ENCODE data around the gene ASZ1. TPM values are rescaled to one million over a fixed set of nuclear protein-coding genes. Genes with fewer than 3 reads are reported as not detected.

The ASZ1 gene, protein sequence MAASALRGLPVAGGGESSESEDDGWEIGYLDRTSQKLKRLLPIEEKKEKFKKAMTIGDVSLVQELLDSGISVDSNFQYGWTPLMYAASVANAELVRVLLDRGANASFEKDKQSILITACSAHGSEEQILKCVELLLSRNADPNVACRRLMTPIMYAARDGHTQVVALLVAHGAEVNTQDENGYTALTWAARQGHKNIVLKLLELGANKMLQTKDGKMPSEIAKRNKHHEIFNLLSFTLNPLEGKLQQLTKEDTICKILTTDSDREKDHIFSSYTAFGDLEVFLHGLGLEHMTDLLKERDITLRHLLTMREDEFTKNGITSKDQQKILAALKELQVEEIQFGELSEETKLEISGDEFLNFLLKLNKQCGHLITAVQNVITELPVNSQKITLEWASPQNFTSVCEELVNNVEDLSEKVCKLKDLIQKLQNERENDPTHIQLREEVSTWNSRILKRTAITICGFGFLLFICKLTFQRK
- total RNA-seq: 10 to 100 TPM; 18.1 to 27.6 TPM
- polyA plus RNA-seq (ENCODE audit: insufficient read depth, low read depth, low replicate concordance): 18.4 TPM
- long read RNA-seq, donor 1, partial matches to known transcripts: 0 of 2 reads
- long read RNA-seq, donor 1, other reads (novel, unspliced or antisense): 0 of 2 reads
- long read RNA-seq, donor 2: 0 reads

GRCh38 chr7:117427258-117427701 is at the start of gene ASZ1:
Gene ASZ1, minus strand, starts transcription at chr7:117427493. Its CDS starts 33 bp downstream, at chr7:117427460.
- WGBS, 2 donors: 67 to 72% methylated on average over 36 to 41 of the region's 41 CpGs
- peak within 1 kb of the TSS; percentile 29 to 42 for H3K4me3 ChIP-seq
- no peaks in the 10 kb centered on the region for H3K36me3 ChIP-seq (ENCODE audit: low read depth, missing control alignments)
- TF ChIP-seq POLR2A (IDR thresholded peaks at IDR 0.05) (no peak), CTCF (IDR thresholded peaks at IDR 0.05) (no peak)
- no peaks in the 10 kb centered on the region for H3K9me3 ChIP-seq
- peak within 1 kb of the TSS in 1 of 2 donors; percentile 45 for H3K27ac ChIP-seq
- H3K27me3 ChIP-seq: no peaks in the 10 kb centered on the region
- H3K4me1 ChIP-seq: no peaks in the 10 kb centered on the region
- intact Hi-C loops (cut with DNase I; ENCODE audit: low total_unique reads): no loop called here
- peak; percentile 72 for DNase-seq

GRCh38 chr7:117476557-117477215 is 49.4 kb upstream of the ASZ1 start:
- Histone ChIP-seq H3K4me1 (no peaks in the 10 kb centered on the region), H3K27ac (no peak overlapping the region), H3K27me3 (no peaks in the 10 kb centered on the region), H3K4me3 (no peak overlapping the region), H3K9me3 (no peaks in the 10 kb centered on the region), H3K36me3 (ENCODE audit: low read depth, missing control alignments) (no peaks in the 10 kb centered on the region)
- intact Hi-C loops (cut with DNase I; ENCODE audit: low total_unique reads): no loop called here
- WGBS, 2 donors: 79 to 83% methylated on average over 4 of the region's 4 CpGs
- DNase-seq: no peak
- TF ChIP-seq POLR2A (IDR thresholded peaks at IDR 0.05) (no peak), CTCF (IDR thresholded peaks at IDR 0.05) (no peak)

DNA sequence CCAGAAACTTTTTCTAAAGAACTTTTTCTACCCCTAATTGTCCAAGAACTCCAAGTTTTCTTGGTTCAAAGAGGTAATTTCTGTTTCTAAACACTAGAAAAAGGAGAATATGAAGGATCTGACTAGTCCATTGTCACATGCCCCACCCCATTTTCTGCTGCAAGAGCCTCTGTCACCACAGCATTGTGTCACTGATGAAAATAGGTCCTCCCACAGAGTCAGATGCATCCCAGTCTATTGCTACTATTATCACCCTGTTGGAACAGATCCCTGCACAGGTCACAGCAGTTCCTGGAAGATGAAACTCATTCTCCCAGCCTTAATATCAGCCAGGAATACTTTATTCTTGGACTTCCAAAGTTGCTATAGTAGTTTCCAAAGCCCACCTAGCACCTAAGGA is 45.0 kb upstream of the ASZ1 start:
- Histone ChIP-seq H3K27ac (no peak overlapping the region), H3K36me3 (ENCODE audit: low read depth, missing control alignments) (no peaks in the 10 kb centered on the region)

GRCh38 chr7:117470777-117471176 is 43.5 kb upstream of the ASZ1 start:
- Histone ChIP-seq H3K9me3 (no peaks in the 10 kb centered on the region), H3K27me3 (no peaks in the 10 kb centered on the region), H3K27ac (no peak overlapping the region), H3K4me3 (no peak overlapping the region), H3K4me1 (no peaks in the 10 kb centered on the region), H3K36me3 (ENCODE audit: low read depth, missing control alignments) (no peaks in the 10 kb centered on the region)
- no peak for DNase-seq
- WGBS, 2 donors: 64 to 65% methylated on average over 5 of the region's 5 CpGs
- intact Hi-C loops (cut with DNase I; ENCODE audit: low total_unique reads): no loop called here
- no peak for TF ChIP-seq POLR2A (IDR thresholded peaks at IDR 0.05)
- no peak for TF ChIP-seq CTCF (IDR thresholded peaks at IDR 0.05)

More for the DNA sequence above, 45.0 kb upstream of the ASZ1 start:
- intact Hi-C loops (cut with DNase I; ENCODE audit: low total_unique reads): no loop called here
- Histone ChIP-seq H3K4me3 (no peak overlapping the region), H3K9me3 (no peaks in the 10 kb centered on the region), H3K27me3 (no peaks in the 10 kb centered on the region), H3K4me1 (no peaks in the 10 kb centered on the region)
- peak; percentile 56 for DNase-seq
- TF ChIP-seq CTCF (IDR thresholded peaks at IDR 0.05): no peak
- no peak for TF ChIP-seq POLR2A (IDR thresholded peaks at IDR 0.05)
